NCI-H82 treated with DMSO at 0.1 percent for 48 hours (cell line): ENCODE measurements around the gene SIGLEC8.
"Not testable (repeated sequence)": the region's sequence is repeated elsewhere in the genome, so short reads cannot be mapped to it uniquely, and the experiment has no call there.

Source experiments
- DNase-seq: peaks from one replicate; lab custom pipeline; 2025; ENCODE audit not compliant: unreplicated experiment; lab: John Stamatoyannopoulos, UW

The SIGLEC8 gene

DNA sequence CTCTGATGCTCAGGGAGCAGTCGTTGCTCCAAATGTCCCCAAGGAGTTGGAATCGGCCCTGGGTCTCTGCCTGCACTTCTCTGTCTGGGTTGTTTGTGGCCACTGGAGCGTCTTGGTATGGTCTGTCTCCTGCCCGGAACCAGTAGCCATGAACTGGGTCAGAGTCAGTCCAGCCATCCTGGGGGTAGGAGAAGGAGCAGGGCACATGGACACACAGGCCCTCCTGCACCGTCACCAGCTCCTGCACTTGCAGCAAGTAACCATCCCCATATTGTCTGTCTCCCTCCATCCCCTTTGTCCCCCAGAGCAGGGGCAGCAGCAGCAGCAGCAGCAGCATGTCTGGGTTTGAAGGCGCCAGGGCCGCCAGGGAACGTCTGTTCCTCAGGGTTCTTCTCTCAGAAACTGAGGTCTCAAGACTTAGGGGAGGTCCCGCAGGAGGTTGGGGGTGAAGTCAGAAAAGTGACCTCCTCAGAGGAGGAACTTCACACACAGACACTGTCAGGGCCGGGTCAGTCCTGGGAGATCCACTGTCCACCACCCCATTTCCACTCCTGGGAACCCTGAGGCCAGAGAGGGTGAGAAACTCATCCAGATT lies at the start of gene SIGLEC8:
Gene SIGLEC8, minus strand, starts transcription at position 404 of the 595 bp plus-strand sequence. Its CDS starts 67 bp downstream, at position 337.
- DNase-seq = no peak

DNA sequence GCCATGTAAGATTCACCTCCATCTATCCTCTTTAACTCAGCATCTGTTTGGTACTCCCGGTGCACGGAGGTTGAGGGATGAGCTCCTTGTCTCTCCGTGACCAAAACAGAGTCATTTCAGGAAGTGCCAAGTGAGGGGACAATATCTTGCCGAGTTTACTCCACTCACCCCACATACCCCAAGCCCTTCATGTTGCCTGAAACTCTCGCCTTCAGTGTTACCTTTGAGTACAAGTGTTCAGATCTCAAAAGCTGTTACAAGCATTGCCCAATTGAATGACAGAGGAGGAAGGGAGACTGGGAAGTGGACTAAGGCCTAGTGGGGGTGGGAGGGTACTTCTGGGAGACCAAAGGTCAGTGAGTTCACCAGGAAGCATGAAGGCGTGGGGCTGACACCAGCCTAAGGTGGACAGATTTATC lies 49.4 kb upstream of the SIGLEC8 start:
- DNase-seq = no peak

DNA sequence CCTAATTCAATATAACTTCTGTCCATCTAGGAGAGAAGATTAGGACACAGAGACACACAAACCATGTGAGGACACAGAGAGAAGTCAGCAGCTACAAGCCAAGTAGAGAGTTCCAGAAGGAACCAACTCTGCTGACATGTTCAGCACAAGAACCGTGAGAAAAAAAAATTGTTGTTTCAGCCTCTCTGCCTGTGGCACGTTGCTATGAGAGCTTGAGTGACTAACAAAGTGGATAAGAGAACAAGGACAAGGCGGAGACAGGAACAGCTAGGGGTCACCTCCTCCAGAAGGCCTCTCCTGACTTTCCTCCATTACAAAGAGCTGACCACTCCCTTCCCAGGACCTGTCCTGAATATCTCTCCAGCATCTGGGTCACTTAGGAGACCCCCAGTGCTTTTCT lies 48.9 kb upstream of the SIGLEC8 start:
- no peak for DNase-seq

DNA sequence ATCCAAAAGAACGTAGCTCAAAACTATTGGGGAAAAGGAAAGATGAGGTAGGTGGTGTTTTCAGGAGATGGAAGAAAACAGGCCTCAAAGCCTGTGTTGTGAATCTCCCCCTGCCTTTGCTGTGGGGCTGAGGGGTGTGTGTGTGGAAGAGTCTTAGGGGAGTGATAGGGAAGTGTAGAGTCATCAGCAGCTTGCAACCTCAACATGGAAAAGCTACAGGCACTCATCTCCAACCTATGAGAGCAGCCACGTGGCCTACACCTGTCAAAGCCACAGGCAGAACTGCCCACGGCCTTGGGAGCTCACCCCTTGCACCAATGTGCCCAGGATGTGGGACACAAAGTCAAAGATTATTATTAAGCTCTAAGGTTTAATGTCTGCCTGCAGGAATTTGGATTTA lies 47.6 kb upstream of the SIGLEC8 start:
- no peak for DNase-seq

DNA sequence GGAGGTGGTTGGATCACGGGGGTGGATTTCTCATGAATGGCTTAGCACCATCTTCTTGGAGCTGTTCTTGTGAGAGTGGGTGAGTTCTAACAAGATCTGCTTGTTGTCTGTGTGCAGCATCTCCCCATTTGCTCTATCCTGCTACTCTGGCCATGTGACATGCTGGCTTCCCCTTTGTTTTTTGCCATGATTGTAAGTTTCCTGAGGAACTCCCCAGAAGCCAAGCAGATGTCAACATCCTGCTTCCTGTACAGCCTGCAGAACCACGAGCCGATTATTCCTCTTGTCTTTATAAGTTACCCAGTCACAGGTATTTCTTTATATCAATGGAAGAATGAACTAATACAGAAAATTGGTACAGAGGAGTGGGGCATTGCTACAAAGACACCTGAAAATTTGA lies 45.6 kb upstream of the SIGLEC8 start:
- DNase-seq = no peak

DNA sequence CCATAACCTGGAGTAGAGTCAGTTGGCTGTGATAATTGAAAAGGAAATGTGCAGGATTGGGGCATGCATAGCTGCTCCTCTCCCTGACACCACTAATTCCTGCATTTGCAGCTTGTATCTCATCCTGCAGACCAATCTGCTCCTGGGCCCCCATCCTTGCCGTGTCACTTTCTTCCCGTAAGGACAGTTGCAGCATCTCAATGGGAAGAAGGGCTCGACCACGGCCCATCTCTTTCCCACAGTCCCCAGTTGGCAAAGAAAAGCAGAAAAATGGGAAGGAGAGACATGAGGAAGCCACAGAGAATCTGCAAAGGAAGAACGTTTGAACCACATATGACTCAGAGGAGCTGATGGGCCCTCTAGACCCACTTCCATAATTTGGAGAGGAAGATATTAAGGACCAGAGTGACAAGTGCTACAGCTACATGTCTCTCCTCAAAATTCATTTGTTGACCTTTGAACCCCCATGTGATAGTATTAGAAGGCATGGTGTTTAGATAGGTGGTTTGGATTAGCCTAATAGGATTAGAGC lies 45.1 kb upstream of the SIGLEC8 start:
- DNase-seq = no peak

DNA sequence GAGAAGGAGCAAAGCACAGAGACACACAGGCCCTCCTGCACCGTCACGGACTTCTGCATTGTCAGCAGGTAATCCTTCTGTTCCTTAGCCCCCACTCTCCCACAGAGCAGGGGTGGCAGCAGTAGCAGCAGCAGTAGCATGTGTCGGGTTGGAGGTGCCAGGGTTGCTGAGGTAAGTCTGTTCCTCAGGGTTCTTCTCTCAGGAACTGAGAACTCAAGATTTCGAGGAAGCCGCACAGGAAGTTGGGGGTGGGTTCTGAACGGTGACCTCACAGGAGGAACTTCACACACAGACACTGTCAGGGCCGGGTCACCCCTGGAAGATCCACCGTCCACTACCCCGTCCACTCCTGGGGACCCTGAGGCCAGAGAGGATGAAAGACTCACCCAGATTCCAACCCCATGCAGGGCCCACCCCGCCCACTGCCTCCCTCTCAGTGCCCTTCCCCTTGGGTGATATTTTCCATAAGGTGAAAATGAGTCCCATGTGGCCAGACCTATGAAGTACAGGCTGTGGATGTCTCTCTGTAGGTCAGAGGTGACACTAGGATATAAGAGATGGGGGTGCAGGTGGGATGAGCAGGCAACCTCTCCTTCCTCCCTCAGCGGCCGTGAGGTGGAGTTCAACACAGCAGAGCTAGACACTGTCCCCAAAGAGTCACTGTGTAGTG lies 43.5 kb upstream of the SIGLEC8 start, which contains the start of gene SIGLEC12:
Gene SIGLEC12, minus strand, starts transcription at position 207 of the 670 bp plus-strand sequence. Its CDS starts 67 bp downstream, at position 140.
- no peak for DNase-seq

DNA sequence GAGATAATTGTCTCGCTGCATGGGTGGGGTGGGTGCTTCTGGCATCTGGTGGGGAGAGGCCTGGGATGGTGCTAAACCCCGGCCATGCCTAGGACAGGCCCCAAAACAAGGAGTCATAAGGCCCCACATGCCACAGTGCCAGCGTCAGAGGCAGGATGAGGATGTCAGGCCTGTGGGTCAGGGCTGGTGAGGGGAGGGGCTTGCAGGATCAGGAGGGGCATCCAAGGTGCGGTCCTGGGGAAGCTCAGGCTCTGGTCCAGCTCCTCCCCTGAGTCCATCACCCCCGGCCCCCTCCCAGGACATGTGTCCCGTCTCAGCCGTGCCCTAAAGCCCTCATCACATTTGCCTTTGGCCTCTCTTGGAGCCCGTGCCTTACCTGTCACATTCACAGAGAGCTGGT lies 42.7 kb upstream of the SIGLEC8 start:
- not testable (repeated sequence) for DNase-seq

DNA sequence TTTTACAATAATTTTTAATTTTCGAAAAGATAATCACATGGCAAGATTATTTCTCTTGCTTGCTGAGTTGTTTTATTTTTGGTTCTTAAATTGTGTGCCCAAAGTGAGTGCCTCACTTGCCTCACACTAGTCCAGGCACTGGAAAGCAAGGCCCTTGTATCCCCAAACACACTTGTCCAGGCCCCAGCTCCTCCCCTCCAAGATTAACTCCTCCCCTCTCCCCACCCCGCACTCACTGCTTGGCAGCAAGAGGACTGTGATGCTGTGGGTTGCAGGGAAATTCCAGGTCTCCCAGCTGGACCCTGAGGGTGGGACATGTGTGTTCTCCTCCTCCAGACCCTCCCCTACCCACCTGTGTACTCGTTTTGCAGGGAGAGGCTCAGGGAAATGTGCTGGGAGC lies 39.4 kb upstream of the SIGLEC8 start:
- no peak for DNase-seq

DNA sequence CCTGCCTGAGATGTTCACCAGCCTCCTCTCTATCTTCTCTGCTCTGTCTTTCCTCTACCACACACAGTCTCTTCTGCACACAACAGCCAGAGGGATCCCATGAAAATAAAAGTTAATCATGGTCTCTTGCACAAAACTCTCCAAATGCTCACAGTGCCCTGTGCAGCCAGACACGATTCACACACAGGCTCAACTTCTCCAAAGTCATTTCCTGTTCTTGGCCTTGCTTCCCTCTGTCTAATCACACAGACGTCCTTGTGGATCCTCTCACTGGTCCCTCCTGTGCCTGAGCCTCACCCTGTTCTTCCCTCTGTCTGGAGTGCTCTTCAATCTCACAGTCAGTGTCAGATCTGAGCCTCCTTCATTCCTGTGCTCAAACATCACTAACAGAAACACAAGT lies 35.5 kb upstream of the SIGLEC8 start:
- no peak for DNase-seq

DNA sequence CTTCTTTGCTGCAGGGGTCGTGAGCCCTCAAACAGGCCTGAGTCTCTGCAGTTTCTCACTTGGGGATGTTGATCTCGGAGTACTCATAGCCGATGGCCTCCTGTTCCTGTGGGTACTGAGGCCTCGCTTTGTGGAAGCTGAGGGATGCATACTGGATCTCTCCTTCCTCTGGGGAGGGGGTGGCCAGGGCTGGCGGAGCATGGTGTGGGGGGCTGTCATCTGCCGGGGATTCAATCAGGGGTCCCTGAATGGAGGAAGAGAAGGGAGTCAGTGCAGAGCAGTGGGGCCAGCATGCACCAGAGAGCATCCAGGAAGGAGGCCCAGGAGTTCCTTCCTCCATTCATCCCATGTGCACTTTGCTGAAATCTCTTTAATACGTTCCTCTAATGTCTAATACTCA lies 33.3 kb upstream of the SIGLEC8 start:
- DNase-seq = no peak

DNA sequence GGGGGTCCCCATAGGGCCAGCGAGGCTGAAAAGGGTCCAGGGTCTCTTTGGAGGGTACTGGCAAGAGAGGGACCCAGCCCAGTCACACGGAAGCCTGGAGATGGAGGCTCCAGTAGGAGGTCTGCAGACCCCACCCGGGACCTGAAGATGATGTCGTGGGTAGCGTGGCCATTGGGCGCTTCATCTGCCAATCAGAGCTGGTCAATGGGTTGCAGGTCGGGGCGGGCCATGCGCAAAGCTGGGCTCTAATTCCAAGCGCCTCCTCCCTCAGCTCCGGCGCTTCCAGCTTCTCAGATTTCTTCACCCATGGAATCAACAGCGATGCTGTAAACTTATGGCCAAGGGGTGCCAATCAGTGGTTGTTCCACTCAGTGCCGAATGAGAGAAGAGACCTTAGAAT lies 32.4 kb upstream of the SIGLEC8 start:
- no peak for DNase-seq

DNA sequence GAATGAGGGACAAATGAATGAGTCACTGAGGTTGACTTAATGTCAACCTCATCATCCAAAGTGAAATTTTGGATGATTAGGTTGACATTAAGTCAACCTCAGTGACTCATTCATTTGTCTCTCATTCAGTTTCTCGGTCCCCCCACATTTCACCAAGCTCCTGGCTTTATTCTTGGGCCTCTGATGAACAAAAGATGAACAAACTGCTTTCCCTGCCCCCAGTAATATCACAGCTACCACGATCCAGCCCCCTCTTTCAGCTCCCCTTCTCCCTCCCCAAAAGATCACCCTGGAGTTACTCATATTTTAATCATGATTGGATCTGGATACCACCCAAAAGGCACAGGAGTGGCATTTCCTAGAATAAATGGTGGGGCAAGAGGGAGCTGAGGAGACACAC lies 30.9 kb upstream of the SIGLEC8 start:
- DNase-seq = no peak

DNA sequence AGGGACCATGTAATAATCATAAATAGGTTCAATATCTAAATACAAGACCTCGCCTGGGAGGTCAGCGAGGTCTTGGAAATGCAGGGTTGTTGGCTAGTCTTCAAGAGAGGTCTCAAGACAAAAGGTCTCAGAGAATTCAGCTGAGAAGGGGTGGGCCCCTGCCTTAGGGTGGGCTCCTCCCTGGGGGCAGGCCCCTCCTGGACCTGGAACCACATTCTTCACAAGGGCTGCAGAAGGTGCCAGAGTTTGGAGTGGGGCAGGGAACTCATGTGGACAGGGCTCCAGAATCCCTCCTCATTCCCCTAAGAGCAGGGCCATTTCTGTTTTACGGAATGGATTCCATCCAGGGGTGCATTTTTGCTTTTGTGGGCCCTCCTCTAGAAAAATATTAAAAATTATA lies 30.2 kb upstream of the SIGLEC8 start:
- DNase-seq = no peak

DNA sequence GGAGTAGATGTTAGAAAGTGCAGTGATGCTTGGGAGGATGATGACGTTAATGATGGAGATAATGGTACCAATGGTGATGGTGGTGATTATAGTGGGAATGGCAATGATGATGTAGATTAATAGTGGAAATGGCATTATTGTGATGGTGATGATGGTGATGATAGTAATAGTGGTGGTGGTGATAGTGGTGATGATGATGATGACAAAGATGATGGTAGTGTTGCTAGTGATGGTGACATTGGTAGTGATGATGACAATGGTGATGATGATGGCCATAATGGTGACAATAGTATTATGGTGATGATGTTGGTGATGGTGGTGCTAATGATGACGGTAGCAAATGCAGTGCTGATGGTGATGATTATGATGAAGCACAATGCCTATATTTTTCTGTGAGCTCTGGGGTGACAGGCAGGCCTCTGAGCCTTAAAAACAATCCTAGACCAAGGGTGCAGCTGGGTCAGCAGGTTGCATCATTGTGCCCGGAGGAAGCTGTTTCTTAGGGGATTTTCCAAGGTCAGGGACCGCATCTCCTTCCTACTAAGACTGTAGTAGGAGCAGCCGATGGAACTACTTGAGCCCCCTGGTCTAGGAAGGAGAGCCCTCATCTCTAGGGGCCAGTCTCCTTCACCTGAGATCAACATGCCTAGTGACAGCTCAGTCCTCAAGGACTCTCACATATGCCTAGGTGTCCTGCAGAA lies 27.9 kb upstream of the SIGLEC8 start:
- no peak for DNase-seq

DNA sequence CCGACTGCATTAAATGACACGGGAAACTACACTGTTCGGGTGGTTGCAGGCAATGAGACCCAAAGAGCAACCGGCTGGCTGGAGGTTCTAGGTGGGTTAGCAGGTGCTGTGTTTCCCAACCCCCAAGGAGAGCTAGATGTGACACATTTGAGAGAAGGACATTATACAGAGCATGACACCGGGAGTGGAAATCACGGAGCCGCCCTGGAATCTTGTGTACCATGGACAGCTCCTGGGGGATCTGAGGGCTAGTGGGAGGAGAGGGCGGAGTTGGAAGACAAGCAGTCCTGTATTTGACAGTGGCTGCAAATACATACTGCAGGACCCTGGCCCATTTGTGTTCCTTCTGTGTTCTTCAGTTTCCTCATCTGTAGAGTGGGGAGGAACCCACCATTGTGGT lies 22.3 kb upstream of the SIGLEC8 start:
- no peak for DNase-seq

DNA sequence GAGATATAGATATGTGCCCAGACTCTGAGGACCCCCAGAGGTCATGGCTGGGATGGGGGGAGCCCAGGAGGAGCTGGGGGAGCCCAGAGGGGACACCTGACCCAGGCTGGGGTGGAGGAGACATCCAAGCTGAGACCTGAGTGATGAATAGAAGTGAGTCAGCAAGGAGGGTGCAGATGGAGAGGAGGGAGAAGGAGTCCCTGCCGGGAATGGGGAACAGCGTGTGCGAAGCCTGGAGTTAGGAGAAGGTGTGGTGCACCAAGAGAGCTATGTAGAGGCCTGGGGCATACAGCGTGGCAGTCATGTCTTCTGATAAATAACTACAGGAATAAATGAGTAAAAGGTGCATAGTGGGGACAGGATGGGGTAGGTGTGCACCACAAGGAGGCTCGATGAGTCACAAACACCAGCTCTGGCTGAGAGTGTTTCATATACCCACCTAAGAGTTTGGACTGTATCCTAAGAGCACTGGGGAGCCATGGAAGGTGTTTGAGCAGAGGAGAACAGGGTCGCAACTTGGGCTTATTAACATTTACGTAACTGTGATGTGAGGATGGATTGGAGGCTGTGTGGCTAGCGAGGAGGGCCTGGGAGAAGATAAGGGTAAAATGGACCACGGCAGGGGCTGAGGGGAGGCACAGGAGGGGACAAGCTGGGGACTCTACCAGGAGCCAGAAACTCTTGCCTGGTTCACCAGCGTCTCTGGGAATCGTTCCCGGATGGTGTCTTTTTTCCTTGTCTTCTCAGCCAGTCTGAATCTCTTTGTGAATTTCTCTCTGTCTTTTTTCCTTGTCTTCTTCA lies 21.5 kb upstream of the SIGLEC8 start:
- no peak for DNase-seq

DNA sequence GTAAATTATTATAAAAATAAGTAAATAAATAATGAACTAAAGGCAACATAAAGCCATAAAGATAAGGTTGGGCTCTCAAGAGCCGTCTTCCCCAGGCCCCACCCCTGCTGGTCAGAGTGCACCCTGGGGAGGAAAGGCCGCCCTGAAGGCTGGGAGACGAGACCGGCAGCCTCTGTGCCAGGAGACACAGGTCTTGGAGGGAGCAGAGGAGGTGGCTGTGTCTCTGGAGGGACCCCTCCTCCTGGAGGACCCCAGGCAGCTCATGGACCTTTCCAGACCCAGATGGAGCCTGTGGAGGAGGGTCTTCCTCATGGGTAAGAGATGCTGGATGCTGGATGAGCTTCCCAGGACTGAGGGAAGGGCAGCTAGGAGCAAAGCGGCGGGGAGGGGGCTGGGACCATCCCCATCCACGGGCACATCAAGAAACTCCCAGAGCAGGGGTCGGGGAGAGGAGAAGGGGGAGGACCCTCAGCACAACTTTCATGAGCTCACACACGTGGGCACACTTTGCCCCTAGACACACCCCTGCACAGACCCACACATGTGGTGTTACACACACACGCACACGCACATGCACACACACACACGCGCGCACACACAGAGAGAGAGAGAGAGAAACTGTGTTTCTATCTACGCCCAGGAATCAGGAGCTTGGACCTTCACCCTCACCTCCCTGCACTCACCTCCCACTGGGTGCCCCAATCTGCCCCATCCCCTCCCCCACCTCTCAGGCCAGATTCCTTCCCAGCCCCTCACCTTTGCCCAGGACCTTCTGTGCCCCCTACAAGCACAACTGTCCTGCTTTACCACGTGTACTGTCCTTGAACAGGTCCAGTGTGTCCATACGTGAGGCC lies 20.4 kb upstream of the SIGLEC8 start, which contains the start of gene CEACAM18:
Gene CEACAM18, plus strand, starts transcription at position 159 of the 854 bp plus-strand sequence.
- no peak for DNase-seq

DNA sequence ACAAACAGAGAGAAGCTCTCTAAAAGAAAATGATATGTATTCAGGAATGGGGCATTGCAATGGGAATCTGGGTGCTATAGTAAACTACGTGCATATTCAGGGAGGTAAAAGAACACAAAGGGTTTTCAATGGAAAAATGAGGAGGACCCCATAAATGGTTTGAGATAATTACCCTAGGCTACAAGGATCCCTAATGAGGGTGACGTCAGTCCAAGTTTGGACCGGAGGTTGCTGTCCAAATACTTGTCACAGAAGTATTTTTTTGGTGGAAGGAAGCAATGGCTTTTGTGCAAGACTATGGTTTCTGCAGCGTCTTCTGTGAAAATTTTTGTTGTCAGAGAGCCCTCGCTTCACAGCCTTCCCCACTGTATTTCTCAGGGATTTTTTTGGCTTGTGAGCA lies 19.1 kb upstream of the SIGLEC8 start:
- DNase-seq = no peak

DNA sequence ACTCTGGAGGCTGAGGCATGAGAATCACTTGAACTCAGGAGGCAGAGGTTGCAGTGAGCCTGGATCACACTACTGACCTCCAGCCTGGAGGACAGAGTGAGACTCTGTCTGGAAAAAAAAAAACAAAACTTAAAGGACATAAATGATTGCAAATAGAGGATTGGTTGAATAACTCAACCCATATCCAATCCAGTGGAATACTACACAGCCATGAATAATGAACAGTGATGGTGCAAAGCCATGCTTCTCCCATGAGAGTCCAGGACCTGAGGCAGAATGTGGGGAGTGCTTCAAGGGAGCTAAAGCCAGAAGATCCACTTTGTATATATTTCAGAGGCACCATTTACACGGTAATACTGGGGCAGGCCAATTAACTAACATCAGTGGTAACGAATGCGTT lies 17.9 kb upstream of the SIGLEC8 start:
- DNase-seq = no peak
